ENCODE data around the gene DLG2. TPM values are rescaled to one million over a fixed set of nuclear protein-coding genes. Genes with fewer than 3 reads are reported as not detected.

The DLG2 gene
- total RNA-seq, 1 donor, result 1.3 TPM

- H3K4me3 ChIP-seq (ENCODE audit: low read depth, low read length), result no peak overlapping the region
- no peak for TF ChIP-seq CTCF (IDR thresholded peaks at IDR 0.05; ENCODE audit: insufficient read depth, low read depth, low read length)
- no peak for DNase-seq (ENCODE audit: low read depth)
These were observed 984.6 kb downstream of the DLG2 start for GRCh38 chr11:84642500-84642899.

DNA sequence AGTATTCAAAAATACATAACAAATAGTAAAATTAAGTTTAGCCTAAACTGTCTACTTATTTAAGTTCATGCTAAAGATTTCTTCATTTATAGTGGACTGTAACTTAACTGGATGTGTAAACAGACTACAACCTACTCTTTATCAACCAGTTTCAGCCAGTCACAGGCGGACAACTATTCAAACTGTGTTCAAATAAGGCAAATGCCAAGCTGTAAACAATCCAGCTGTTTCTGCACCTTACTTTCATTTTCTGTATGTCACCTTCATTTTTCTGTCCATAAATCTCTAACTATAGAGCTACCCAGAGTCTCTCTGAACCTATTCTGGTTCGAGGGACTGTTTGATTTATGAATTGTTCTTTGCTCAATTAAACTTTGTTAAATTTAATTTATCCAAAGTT lies 992.8 kb downstream of the DLG2 start:
- TF ChIP-seq CTCF (IDR thresholded peaks at IDR 0.05; ENCODE audit: insufficient read depth, low read depth, low read length), result no peak
- no peak overlapping the region for H3K4me3 ChIP-seq (ENCODE audit: low read depth, low read length)
- no peak for DNase-seq (ENCODE audit: low read depth)

DNA sequence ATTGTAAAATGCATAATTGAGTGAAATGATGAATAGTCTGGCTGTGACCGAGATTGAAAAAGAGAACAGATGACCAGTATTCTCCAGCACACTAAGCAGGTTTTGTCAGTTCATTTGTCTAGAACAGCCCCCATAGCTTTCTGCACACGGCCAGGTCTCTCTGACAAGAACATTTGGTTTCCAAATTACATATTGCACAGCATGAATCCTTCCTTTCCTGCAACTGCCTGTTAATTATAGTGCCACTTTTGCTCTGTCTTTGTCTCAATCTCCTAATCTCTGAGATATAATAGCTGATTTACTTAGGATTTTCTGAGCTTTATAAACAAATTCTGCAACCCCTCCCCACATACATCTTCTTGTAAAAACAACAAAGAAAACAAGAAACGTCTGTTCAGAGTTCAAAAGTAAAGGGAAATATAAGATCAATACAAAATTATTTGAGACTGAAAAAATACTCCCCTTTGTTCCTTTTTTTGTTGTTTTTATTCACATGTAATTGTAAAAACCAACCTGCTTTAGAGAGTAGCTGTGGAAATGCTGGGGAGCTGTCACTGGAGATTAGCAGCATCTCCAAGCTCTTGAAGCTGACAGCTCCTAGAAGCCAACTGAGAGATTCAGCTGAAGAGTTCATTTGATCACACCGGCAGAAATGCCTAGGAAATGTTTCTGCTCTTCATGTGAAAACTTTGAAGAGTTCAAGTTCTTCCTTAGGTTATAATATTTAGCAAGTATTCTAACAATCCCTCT lies 998.1 kb downstream of the DLG2 start:
- H3K4me3 ChIP-seq (ENCODE audit: low read depth, low read length), result no peak overlapping the region
- DNase-seq (ENCODE audit: low read depth), result no peak
- no peak for TF ChIP-seq CTCF (IDR thresholded peaks at IDR 0.05; ENCODE audit: insufficient read depth, low read depth, low read length)

GRCh38 chr11:84626256-84626655 lies 1000.9 kb downstream of the DLG2 start:
- no peak overlapping the region for H3K4me3 ChIP-seq (ENCODE audit: low read depth, low read length)
- DNase-seq (ENCODE audit: low read depth), result no peak
- TF ChIP-seq CTCF (IDR thresholded peaks at IDR 0.05; ENCODE audit: insufficient read depth, low read depth, low read length), result no peak

DNA sequence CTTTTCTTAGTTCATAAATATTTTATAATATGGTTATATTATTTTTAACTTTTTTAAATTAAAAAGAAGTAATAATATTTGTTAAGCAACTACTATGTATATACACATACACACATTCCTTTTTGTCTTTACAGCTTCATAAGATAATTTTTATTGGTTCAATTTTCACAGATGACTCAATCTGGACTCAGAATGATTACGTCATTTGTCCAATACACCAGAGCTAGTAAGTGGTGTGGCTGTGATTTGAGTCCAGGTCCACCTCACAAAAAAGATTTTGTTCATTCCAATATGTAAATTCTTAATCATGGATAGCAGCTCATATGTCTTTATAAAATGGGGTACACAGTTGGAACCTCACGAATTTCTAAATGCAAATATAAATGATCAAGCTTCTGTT lies 1014.5 kb downstream of the DLG2 start:
- no peak overlapping the region for H3K4me3 ChIP-seq (ENCODE audit: low read depth, low read length)
- TF ChIP-seq CTCF (IDR thresholded peaks at IDR 0.05; ENCODE audit: insufficient read depth, low read depth, low read length), result no peak
- DNase-seq (ENCODE audit: low read depth), result no peak

GRCh38 chr11:84608837-84609196 lies 1018.3 kb downstream of the DLG2 start:
- no peak for DNase-seq (ENCODE audit: low read depth)
- H3K4me3 ChIP-seq (ENCODE audit: low read depth, low read length), result no peak overlapping the region
- TF ChIP-seq CTCF (IDR thresholded peaks at IDR 0.05; ENCODE audit: insufficient read depth, low read depth, low read length), result no peak
